Hypothalamus (tissue), 51 donors: ENCODE data around the gene SPX.

Experiments
- DNase-seq, 51 donors: peaks; one replicate each; lab custom pipeline; 2025; lab: John Stamatoyannopoulos, UW

Gene SPX

DNA sequence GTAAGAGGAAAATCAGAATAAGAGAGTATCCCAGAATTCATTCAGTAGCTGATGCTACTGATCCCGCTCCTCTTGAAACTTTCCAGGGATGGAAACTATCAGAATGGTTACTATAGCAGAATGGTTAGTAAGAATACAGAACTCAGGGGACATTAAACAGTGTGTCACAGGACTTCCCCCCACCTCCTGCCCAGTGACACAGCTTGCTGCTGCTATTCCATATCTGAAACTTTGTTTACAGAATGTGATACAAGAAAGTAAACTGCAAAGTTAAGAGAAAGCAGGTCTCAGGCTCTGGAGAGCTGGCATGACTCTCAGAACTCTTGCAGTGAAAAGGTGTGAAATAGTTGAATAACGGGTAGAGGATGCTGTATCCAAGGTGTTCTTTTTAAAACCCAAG is 3.4 kb downstream of the SPX start:
- DNase-seq, result no peak

DNA sequence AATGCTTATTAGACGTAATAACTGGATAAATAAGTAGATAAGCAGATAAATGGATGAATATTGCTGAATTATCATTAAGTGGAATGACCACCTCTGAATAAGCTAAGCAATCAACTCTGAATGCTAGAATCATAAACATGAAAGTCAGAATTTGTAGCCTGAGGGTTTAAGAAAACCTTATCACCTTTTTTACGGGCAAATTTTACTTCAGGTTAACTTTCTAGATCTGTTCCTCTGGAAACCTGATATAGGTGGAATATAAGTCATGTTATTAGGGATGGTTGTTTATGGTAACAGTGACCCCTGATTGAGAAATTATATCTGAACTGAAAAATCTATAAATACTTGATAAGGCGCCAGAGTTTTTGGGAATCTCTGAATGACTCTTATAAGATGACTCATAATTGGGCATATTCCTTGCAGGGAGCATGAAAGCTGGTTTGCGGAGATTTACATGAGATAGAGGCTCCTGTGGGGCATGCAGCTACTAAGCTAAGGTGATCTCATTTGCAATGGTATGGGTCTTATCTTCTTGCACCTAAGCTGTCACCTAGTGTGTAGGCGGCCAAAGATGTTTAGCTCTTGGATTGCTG is 12.1 kb downstream of the SPX start:
- DNase-seq, result no peak

DNA sequence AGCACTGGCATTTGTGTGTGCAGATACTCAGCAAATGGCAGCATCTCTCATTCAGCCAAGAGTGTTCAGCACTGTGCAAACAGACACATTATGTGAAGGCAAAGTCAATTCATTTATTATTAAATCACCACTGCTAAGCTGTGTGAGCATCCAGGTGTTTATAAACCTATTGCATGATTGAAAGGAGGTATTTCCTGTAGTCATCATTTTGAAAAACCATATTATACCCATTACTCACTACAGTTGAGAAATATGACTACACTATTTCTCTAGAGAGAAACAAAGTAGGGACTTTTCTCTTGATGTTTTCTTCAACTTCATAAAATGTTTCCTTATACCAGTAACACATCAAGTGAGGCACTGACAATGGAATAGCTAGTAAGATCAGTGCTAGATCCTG is 13.7 kb downstream of the SPX start:
- no peak for DNase-seq

DNA sequence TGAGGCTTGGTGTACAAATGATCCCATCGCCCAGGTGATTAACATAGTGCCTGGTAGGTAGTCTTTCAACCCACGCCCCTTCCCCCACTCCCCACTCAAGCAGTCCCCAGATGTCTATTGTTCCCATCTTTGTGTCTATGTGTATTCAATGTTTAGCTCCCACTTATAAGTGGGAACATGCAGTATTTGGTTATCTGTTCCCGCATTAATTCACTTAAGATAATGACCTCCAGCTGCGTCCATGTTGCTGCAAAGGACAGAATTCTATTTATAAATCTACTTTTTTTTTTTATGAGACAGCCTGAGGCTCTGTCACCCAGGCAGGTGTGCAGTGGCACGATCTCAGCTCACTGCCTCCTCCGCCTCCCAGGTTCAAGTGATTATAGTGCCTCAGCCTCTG is 15.7 kb downstream of the SPX start:
- no peak for DNase-seq

DNA sequence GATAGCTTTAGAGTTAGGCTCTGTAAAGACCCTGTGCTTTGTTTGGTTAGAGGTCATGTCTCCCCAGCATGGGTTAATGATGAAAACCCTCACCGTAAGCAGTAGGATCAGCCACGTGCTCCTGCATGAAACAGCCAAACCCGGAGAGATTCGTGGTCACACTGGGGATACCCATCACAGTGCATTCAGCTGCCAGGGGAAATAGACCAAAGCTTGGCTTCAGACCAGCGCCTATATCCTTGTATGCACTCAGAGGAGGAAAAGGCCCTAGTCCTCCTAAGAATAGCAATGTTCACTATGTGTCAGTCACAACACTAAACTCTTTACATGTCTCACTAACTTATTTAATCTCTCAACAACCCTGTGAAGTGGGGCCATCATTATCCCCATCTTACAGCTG is 16.3 kb downstream of the SPX start:
- no peak for DNase-seq

DNA sequence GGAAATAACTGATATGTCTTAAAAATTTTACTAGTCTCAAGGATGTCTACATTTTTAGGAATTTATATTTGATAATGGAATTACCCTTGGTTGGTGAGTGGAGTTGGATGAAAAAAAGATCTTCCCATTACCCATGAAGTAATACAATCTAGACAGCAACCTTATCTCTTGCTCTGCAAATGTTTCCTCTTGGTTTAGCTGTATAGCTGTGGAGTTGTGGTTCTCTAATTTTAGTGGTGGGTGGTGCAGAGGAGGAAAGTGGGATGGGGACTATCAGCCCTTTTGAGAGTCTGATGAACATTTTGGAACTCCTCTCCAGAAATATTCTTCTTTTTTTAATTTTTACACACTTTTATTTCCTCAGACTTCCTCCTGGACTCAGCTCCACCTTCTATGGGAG is 17.1 kb downstream of the SPX start:
- DNase-seq, result no peak

DNA sequence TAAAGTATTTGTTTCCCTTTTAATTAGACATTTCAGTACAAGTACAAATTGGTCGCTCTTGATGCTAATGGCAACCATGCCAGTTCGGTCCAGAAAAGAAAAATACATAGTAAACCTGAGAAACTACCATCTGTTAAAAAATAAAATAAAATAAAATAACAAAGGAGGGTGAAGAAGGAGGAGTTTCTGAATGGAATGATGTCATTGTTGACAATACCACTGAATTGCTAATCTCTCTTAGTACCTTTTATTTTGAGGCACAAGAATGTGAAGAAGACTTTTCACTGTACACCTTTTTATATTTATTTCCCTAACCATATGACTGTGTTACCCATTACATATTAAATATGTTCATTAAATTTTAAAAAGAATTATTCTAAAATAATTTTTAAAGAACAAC is 19.5 kb downstream of the SPX start:
- DNase-seq, result no peak

DNA sequence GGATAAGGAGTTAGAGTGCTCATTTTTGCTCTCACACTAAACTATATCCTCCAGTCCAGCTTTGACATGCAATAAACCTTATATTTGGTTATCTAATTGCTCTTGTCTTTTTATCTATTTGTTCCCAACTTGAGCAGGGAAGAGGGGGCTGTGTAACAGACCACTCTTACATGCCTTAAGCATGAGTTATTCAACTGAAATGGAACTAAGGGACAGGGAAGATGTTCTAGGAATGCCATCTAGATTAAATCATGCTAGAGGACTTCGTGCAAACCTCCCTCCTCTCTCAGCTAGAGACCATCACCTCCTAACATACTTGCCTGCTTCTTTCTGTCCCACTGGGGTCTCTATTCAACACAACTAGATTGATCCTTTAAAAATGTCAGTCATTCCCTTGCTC is 20.6 kb downstream of the SPX start:
- no peak for DNase-seq

DNA sequence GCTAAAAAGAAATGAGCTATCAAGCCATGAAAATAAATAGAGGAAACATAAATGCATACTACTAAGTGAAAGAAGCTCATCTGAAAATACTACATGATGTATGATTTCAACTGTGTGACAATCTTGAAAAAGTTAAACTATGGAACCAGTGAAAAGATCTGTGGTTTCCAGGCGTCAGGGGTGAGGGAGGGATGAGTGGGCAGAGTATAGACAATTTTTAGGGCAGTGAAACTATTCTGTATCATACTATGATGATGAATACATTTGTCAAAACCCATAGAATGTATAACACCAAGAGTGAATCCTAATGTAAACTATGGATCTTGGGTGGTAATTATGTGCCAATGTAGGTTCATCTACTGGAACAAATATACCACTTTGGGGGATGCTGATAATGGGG is 21.3 kb downstream of the SPX start:
- DNase-seq, result no peak

DNA sequence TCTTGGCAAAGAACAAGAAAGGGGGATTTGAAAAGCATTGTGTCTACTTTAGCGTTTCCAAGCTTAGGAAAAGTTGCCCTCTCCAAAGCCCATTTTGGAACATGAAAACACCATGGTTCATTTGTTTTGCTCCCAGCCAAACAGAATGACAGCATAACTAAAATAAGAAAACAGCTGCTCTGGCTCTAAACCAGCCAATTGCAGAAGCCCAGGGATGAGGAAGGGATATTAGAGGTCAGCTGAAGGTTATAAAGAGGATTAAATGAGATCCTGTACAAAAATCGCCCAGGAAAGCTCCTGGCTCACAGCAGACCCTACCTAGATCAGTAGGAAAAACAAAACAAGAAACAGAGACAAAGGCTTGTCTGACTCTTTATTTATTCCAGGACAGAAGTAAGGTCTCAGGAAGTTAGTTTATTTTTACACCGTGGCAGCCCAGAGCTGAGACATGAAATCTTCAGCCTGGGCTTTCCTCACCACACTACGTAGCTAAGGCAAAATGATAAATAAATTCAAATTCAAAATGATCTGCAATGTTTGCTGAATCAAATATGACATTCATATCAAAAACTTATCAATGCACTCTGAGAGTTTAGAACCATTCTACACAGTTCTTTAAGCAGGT is 25.9 kb downstream of the SPX start:
- DNase-seq, result peak in 8 of 51 donors; percentile 1 to 60 (median 8)

DNA sequence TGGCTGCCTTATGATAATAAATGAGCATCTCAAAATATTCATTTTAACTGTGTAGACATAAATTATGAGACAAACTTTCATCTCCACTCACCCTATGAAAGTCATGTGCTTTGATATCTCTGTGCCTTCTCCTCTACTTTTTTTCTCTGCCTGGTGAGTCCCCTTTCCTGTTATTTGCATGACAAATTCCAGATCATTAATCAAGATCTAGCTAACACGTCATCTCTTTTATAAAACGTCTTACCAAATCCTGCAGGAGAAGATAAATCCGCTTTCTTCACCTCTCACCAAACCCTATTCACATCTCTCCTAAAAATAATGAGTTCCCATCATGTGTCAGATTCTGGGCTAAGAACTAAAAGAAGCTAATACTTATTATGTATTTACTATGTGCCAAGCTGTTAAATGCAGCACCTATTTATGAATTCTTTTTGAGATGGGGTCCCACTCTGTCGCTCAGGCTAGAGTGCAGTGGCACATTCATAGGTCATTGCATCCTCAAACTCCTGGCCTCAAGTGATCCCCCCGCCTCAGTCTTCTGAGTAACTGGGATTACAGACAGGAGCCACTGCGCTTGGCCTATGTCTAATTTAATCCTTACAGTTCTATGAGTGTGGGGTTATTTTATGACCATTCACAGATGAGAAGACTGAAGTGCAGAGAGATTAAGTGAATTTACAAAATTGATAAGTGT is 26.7 kb downstream of the SPX start:
- DNase-seq, result no peak

DNA sequence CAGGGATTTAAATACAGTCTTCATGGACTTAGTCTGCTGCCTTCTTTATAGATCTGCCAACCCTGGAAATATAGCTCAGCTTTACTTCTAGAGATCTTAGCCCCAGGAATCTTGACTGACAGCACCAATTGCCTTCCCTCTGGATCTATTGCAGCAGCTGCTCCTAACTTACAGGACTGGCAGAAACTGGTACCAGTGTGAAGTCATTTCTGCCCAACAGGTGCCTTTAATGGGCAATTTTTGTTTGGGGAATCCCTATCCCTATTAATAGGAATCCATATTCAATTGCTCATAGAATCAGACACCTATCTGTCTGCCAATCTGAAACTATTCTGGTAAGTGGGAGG is 27.2 kb downstream of the SPX start:
- DNase-seq, result no peak

DNA sequence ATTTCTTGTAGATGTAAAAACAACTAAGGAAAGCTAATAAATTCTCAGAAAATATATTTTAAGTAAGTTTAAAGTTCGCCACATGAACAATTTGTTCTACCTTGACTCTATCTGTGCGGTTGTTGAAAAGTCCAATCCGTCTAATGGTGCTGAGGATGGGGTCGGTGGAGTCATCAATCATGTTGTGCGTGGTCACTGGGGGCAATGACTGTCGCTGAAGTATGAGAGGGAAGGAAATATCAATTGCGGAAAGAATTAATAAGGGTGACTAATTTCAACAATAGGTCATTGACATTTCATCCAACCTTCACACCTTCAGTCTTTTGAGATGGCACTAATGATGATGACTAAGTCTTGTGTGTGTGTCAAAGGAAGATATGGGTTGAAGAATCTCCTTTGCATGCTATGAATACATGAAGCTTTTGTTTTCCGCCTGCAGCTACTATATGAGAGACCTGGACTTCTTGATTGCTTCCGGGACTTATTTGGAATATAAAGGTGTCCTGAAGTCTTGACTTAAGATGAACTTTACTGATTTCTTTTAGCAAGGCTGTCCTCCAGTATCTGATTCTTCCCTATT is 32.1 kb downstream of the SPX start:
- no peak for DNase-seq

DNA sequence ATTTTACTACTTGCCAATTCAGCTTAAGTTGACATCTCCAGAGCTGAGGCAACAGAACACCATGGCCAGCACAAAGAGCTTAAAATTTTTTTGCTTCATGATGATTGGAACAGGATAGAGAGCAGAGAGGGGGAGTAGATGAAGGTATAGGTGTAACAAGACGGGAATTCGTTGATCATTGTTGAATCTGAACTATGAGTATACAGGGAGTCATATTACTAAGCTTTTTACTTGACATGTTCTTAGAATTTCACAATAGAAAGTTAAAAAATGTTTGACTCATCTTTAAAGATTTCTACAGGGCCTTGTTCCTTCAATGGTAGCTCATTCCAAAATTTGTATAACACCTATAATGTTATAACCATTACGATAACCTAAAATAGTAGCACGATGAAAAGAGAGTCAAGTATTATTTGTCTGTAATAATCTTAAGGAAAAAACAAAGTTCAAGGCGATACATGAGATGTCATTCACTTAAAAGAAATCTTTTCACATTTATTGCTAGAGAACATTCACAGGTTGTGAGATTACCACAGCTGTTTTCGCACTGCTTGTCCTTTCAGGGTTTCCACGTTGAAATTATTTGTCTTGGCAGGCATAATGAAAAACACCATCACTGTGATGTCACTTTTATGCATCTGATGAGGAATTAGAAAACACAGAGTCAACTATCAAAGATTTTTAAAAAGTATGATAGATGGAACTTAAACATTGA is 33.9 kb downstream of the SPX start:
- no peak for DNase-seq

DNA sequence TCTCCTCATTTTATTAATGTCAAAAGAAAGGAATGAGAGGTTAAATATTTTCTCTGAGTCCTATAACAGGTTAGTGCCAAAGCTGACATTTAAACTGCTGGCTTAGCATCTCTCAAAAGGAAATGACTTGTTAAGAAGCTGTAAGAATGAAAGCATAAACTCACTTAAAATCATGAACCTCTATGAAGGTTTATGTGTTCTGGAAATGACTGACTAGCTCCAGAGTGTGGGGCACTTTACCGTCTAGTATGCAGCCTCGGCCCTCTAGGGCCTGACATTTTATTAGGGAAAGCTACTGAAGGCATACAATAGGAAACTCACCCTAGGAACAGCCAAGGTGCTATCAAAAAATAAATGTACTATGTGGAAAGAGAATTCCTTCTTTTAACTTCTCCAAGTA is 35.1 kb downstream of the SPX start:
- DNase-seq, result no peak

DNA sequence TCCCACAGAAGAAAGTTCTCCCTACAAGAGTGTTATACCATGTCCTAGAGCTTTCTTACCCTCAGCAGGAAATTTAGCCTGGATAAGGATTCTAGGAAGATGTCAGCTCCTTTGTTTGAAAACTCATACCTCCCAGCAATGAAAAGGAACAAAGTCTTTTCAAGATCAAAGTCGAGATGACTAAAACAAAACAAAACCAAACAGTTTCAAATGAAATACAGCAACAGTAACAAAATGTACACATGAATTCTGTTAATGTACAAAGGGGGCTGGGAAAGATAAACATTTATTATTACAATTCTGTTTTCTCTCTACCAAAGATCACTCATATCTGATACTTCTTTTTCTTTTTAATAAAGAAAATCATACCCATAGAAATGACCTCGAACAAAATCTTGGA is 36.8 kb downstream of the SPX start:
- no peak for DNase-seq

DNA sequence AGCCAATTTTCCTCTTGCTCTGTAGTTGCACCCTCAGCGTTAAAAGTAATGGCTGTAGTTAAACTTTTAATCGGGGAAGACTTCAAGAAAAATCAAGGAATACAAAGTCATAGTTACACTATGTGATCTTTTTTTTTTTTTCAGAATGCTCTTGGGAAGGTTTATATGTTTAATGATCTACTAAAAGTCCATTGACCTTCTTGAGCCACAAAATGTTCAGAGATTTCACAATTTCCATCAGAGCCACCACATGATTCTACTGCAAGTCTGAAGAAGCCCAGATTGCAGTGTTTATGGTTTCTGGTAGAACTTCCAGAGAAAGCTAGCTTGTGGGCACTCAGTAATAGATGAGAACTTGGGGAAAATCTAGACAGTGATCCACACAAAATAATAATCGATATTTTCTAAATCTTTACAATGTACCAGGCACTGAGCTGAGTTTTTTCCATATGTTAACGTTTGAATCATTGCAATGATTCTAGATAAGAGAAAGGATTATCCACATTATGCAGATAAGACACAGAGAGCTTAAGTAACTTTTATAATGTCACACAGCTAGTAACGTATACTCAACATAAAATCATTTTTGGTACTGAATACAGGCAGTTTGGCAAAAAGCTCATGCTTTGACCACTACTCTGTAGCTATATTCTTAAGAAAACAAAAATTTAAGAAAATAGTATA is 40.3 kb downstream of the SPX start:
- no peak for DNase-seq

DNA sequence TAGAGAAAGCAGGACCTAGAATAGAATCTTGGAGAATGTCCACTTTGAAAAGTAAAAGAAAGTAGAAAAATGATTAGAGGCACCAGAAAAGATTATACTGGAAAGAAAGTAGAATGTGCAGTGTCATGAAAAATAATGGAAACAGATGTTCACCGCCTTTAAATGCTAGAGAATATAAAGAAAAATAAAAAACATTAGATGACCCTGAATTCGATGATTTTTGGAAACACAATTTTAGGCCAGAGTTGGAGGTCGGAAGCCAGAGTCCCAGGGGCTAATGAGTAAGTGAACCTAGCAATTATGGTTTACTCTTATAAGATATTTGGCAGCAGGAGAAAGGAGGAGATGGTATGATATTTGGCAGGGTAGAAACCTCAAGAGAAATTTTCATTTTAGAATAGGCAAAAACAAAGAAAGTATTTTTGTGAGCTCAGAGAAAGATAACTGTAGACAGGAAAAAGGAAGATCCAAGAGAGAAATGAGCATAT is 40.9 kb downstream of the SPX start:
- no peak for DNase-seq

DNA sequence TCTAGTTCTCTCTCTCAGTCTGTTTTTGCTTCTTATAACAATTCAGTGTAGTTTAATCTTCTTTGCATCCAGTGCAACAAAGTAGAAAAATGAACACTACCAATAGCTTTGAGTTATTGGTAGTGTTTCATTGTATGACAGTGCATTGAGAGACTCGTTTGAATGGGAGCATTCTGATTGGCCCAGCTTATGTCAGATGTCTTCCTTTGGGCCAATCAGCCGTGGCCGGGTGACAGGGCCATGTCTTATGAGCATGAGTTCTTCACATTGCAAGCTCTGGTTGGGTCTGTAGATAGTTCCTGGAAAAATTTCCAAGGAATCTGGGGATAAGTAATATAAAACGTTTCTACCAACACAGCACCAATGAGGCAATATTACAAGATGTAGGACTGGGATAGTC is 42.0 kb downstream of the SPX start:
- DNase-seq, result no peak

DNA sequence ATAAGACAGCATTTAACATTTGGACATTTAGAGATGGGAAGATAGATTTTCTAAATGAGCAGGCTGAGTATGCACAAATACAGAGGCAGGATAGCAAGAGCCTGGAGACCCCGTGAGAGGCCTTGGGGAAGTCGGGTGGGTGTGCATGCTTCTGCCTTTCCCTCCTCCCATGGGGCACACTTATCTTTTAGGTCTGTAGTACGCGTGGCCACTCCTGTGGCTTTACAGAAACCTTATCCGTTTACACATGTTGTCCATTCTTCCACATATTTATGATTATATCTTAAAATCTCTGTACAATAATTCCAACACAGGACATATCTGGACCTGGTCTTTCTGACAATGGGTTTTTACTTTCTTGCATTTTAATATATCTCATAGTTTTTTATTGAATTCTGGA is 45.0 kb downstream of the SPX start:
- DNase-seq, result no peak
